ENCODE results near the gene PGLYRP4. TPM values are rescaled to one million over a fixed set of nuclear protein-coding genes. Genes with fewer than 3 reads are reported as not detected.

Gene PGLYRP4
- total RNA-seq, 2 experiments from 2014 or later = not detected

DNA sequence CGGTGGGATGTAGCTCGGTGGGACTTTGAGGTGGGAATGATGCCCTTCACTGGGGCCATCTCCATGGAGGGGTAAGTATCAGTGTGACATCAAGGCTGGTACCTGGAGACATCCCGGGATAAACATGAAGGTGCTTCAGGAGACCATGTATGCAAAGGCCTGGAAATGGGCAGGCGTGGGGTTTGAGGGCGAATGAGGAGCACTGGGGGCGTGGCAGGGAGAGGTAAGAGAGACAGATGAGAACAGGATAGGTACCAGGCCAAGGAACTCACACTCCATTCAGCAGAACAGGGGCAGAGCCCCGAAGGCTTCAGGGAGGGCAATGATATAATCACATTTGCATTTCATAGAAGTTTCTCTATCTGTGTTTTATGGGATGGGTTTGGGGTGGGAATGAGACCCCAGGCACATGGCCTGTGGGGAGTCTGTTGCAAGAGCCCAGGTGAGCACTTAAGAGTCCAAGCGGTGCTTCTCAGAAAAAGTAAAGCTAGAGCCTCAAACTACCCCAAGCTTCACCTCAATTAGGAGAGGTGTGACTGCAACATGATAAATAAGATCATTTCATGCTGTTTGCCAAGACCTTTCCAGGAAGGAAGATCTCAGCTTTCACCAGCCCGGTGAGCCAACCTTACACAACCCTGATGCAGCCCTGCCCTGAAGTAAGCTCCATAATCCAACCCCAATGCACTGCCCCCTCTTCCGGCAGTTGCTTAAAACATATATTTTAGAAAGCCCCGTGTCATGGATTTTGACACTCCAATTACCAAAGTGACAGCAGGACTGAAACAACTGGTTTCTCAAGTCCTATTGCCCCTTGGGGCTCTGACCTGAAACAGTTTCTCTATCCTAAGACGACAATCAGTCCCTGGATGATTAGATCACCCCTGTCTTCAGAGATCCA is 16.4 kb upstream of the PGLYRP4 start:
- Mint-ChIP-seq H3K9me3 (no peaks in the 10 kb centered on the region), H3K4me1 (no peaks in the 10 kb centered on the region), H3K36me3 (no peaks in the 10 kb centered on the region), H3K4me3 (no peak overlapping the region), H3K27ac (no peak overlapping the region), H3K27me3 (peaks cover 10% of the 10 kb centered on the region)
- DNase-seq = no peak

DNA sequence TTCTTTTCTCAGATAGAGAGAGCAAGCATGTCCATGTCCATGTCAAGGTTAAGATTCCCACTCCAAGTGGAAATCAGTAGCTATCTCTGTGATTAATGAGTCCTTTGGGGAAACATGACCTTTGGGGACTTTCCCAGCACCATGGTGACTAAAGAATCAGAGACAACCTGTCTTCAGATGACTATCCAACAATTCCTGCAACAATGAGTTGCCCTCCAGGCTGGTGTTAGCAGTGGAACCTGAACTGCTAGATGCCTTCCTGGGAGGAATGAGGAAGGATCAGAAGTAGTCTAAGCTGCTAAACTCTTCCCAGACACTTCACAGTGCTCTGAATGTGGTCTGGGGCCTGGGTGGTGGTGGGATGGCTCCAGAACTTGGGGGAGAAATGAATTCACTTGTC is 15.5 kb upstream of the PGLYRP4 start:
- Mint-ChIP-seq H3K9me3 (no peaks in the 10 kb centered on the region), H3K4me1 (no peaks in the 10 kb centered on the region), H3K36me3 (no peaks in the 10 kb centered on the region), H3K27me3 (peaks cover 10% of the 10 kb centered on the region), H3K4me3 (no peak overlapping the region), H3K27ac (no peak overlapping the region)
- no peak for DNase-seq

GRCh38 chr1:153363641-153364040 is 15.0 kb upstream of the PGLYRP4 start:
- no peak overlapping the region for H3K27ac Mint-ChIP-seq

DNA sequence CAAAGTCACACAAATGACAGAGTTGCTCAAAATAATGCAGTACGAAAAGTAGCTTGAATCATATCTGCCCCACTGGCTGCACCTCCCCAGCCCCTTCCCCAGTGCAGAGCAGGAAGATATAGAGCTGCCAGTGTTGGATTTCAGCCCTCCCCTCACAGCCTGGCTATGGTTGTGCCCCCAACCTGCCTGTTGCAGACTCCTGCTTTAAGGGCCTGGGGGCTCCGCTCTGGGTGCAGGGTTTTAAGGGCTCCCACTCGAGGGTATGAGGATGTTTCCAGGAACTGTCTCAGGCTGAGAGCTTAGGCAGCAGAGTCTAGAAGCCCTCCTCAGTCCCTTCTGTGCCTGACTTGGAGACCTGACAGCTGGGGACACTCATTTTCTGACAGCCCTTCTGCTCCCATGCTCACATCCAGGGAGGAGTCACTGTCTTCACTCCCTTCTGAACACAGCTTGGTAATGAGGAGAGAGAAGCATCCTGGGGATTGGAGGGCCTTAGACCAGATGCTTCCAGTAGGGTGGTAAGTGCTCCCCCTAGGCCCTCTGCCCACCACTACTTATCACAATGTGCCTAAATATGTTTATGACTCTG is 13.6 kb upstream of the PGLYRP4 start:
- no peaks in the 10 kb centered on the region for H3K36me3 Mint-ChIP-seq
- DNase-seq = no peak
- no peak overlapping the region for H3K27ac Mint-ChIP-seq
- H3K27me3 Mint-ChIP-seq = peaks cover 10% of the 10 kb centered on the region
- peaks cover 4% of the 10 kb centered on the region for H3K4me1 Mint-ChIP-seq
- H3K9me3 Mint-ChIP-seq = no peaks in the 10 kb centered on the region
- H3K4me3 Mint-ChIP-seq = no peak overlapping the region

More at GRCh38 chr1:153363641-153364040, 15.0 kb upstream of the PGLYRP4 start:
- Mint-ChIP-seq H3K4me1 (no peaks in the 10 kb centered on the region), H3K9me3 (no peaks in the 10 kb centered on the region), H3K36me3 (no peaks in the 10 kb centered on the region), H3K27me3 (peaks cover 10% of the 10 kb centered on the region), H3K4me3 (no peak overlapping the region)
- DNase-seq = no peak

DNA sequence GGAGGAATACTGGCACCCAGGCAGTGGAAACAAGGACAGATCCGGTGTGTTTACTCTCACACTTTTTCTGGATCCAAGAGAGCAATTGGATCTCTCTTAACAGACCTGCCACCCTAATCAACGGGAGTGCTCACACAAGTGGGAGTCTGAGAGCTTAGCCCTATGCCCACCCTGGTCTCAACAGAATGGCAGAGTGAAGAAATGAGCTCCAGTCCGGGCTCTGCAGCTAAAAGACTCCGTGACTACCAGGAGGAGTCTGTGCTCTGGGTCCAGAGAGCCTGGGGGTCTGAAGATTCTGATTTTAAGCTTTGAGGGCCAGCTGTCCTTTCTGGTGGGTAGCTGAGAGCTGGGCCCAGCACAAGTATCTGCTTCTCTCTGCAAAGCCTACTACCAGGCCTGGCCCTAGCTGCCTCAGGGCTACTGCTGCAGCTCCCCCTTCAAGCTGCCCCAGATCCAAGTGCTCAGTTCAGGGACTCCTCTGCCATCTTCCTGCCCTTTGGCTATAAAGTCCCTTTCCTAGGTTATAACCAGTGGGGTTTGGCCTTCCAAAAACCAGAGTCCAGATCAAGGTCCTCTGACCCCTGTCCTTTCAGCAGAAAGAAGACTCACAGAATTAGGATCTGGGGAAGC is 13.0 kb upstream of the PGLYRP4 start:
- H3K27me3 Mint-ChIP-seq = peaks cover 10% of the 10 kb centered on the region
- no peak overlapping the region for H3K27ac Mint-ChIP-seq

GRCh38 chr1:153360592-153361479 is 12.2 kb upstream of the PGLYRP4 start:
- Mint-ChIP-seq H3K27ac (no peak overlapping the region), H3K36me3 (no peaks in the 10 kb centered on the region), H3K4me1 (peaks cover 9% of the 10 kb centered on the region), H3K27me3 (peaks cover 10% of the 10 kb centered on the region), H3K9me3 (no peaks in the 10 kb centered on the region), H3K4me3 (no peak overlapping the region)
- DNase-seq = no peak

More for the DNA sequence above, 13.0 kb upstream of the PGLYRP4 start:
- Mint-ChIP-seq H3K4me1 (peaks cover 9% of the 10 kb centered on the region), H3K36me3 (no peaks in the 10 kb centered on the region), H3K4me3 (no peak overlapping the region), H3K9me3 (no peaks in the 10 kb centered on the region)
- DNase-seq = no peak

GRCh38 chr1:153360190-153360589 is 11.5 kb upstream of the PGLYRP4 start:
- H3K4me3 Mint-ChIP-seq = no peak overlapping the region
- H3K9me3 Mint-ChIP-seq = no peaks in the 10 kb centered on the region
- peaks cover 9% of the 10 kb centered on the region for H3K4me1 Mint-ChIP-seq
- H3K27ac Mint-ChIP-seq = no peak overlapping the region
- DNase-seq = no peak
- H3K36me3 Mint-ChIP-seq = no peaks in the 10 kb centered on the region
- peaks cover 10% of the 10 kb centered on the region for H3K27me3 Mint-ChIP-seq

DNA sequence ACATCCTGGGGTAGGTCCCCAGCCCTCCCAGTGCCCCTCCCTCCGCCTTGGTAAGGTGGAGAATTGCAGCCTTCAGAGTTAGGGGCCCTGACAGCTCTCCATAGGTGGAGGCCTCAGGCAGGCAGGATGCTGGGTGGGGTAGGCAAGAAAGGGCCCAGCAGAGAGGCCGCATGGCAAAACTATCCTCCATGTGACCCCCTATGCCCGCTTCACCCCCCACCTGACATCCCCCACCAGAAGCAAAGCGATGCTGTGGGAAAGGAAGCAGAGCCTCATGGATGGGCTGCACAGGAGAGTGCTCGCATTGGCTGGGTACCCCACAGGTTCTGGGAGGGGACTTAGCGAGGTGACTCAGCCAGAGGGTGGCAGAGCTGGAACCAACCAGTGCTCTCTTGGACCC is 10.6 kb upstream of the PGLYRP4 start:
- peaks cover 5% of the 10 kb centered on the region for H3K27me3 Mint-ChIP-seq
- no peaks in the 10 kb centered on the region for H3K9me3 Mint-ChIP-seq
- H3K4me3 Mint-ChIP-seq = no peak overlapping the region
- peaks cover 9% of the 10 kb centered on the region for H3K4me1 Mint-ChIP-seq
- no peak overlapping the region for H3K27ac Mint-ChIP-seq
- DNase-seq = no peak
- H3K36me3 Mint-ChIP-seq = no peaks in the 10 kb centered on the region

- DNase-seq = no peak
- no peaks in the 10 kb centered on the region for H3K36me3 Mint-ChIP-seq
- H3K9me3 Mint-ChIP-seq = no peaks in the 10 kb centered on the region
- H3K4me3 Mint-ChIP-seq = no peak overlapping the region
- peaks cover 9% of the 10 kb centered on the region for H3K4me1 Mint-ChIP-seq
- H3K27ac Mint-ChIP-seq = no peak overlapping the region
- peaks cover 4% of the 10 kb centered on the region for H3K27me3 Mint-ChIP-seq
Measured at GRCh38 chr1:153358691-153358975, 10.0 kb upstream of the PGLYRP4 start.

GRCh38 chr1:153357853-153358690 is 9.4 kb upstream of the PGLYRP4 start, which contains the start of gene S100A9:
S100A9 (plus strand) TSS chr1:153357854; CDS start chr1:153358284, 430 bp downstream.
- DNase-seq = no peak
- peaks cover under 1% of the 10 kb centered on the region for H3K27me3 Mint-ChIP-seq
- H3K27ac Mint-ChIP-seq = no peak within 1 kb of the TSS
- H3K9me3 Mint-ChIP-seq = no peaks in the 10 kb centered on the region
- peaks cover 9% of the 10 kb centered on the region for H3K4me1 Mint-ChIP-seq
- H3K4me3 Mint-ChIP-seq = no peak within 1 kb of the TSS
- no peaks in the 10 kb centered on the region for H3K36me3 Mint-ChIP-seq

DNA sequence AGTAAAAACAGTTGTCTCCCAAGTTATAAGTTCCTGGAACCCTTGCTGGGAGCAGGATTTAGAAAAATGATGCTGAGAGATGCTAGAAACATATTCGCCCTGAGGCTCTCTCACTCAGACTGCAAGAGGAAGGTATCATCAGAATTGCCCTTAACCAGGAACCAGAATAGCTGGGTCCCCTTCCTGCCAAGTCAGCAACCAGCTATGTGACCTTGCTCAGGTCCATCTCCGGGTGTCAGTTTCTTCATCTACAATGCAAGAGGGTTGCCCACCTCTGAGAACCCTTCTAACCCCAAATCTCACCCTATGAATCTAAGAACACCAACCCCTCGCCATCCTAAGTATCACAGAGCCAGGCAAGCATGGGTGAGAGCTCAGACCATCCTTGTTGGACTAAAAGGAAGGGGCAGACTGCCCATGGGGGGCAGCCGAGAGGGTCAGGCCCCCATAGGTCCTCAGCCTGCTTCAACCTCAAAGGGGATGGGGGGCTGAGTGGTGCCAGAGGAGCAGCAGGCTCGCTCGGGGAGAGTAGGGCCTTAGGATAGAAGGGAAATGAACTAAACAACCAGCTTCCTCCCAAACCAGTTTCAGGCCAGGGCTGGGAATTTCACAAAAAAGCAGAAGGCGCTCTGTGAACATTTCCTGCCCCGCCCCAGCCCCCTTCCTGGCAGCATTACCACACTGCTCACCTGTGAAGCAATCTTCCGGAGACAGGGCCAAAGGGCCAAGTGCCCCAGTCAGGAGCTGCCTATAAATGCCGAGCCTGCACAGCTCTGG is 8.6 kb upstream of the PGLYRP4 start:
- Mint-ChIP-seq H3K36me3 (no peaks in the 10 kb centered on the region), H3K4me3 (no peak overlapping the region), H3K27ac (no peak overlapping the region)

GRCh38 chr1:153356392-153357075 is 7.9 kb upstream of the PGLYRP4 start:
- no peaks in the 10 kb centered on the region for H3K9me3 Mint-ChIP-seq
- DNase-seq = no peak
- no peak overlapping the region for H3K27ac Mint-ChIP-seq
- no peaks in the 10 kb centered on the region for H3K27me3 Mint-ChIP-seq
- H3K4me3 Mint-ChIP-seq = no peak overlapping the region
- H3K36me3 Mint-ChIP-seq = no peaks in the 10 kb centered on the region
- peaks cover 9% of the 10 kb centered on the region for H3K4me1 Mint-ChIP-seq

More for the DNA sequence above, 8.6 kb upstream of the PGLYRP4 start:
- peaks cover 9% of the 10 kb centered on the region for H3K4me1 Mint-ChIP-seq
- no peaks in the 10 kb centered on the region for H3K27me3 Mint-ChIP-seq
- H3K9me3 Mint-ChIP-seq = no peaks in the 10 kb centered on the region
- DNase-seq = no peak

GRCh38 chr1:153355445-153356071 is 6.9 kb upstream of the PGLYRP4 start:
- H3K4me3 Mint-ChIP-seq = no peak overlapping the region
- no peaks in the 10 kb centered on the region for H3K36me3 Mint-ChIP-seq
- peaks cover 4% of the 10 kb centered on the region for H3K27me3 Mint-ChIP-seq
- peaks cover 9% of the 10 kb centered on the region for H3K4me1 Mint-ChIP-seq
- H3K9me3 Mint-ChIP-seq = no peaks in the 10 kb centered on the region
- no peak overlapping the region for H3K27ac Mint-ChIP-seq
- peak; percentile 59 for DNase-seq
